Neuron (in vitro differentiated cells): ENCODE data around the gene TARP.
"Not testable (repeated sequence)": the region's sequence is repeated elsewhere in the genome, so short reads cannot be mapped to it uniquely, and the experiment has no call there.

Experiments used
- H2AFZ ChIP-seq: one replicate; pipeline ENCODE4 v1.6.1; 2013; ENCODE audit warnings: low read depth, mild to moderate bottlenecking, inconsistent platforms, low read length, moderate library complexity
- H3K27me3 ChIP-seq: one replicate; pipeline ENCODE4 v1.6.1; 2013; ENCODE audit warnings: low read length; ENCODE audit not compliant: insufficient read depth
- H3K36me3 ChIP-seq: one replicate; pipeline ENCODE4 v1.6.1; 2013; ENCODE audit warnings: low read length; ENCODE audit not compliant: insufficient read depth
- H3K4me1 ChIP-seq: one replicate; pipeline ENCODE4 v1.6.1; 2013; ENCODE audit warnings: low read length; ENCODE audit not compliant: insufficient read depth
- H3K4me3 ChIP-seq: 2 replicates; pipeline ENCODE4 v1.5.1; 2013; ENCODE audit warnings: mild to moderate bottlenecking, low read length, moderate library complexity
- H3K9me3 ChIP-seq: one replicate; pipeline ENCODE4 v1.6.1; 2013; ENCODE audit warnings: low read length

The TARP gene

DNA sequence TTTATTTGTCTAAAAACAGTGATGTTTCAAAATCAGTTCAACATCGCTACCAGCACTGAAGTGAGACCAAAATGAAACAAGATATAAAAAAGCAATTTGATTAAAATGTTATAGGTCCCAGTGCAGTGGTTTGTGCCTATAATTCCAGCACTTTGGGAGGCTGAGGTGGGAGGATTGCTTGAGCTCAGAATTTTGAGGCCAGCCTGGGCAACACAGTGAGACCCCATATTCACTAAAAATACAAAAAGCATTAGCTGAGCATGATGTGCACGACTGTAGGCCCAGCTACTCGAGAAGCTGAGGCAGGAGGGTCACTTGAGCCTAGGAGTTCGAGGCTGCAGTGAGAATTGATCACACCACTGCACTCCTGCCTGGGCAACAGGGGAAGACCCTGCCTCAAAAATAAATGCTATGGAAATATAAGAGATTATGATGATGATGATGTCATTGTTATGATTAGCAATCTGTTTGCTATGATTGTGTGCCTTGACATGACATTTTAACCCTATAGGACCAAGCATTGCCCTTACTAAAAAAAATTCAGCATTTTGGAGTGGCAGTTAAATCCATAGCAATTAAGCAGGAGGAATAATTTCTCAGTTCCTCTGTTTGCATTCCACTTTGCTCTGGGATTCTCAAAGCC lies 3.6 kb downstream of the TARP start:
- not testable (repeated sequence) for H2AFZ ChIP-seq

DNA sequence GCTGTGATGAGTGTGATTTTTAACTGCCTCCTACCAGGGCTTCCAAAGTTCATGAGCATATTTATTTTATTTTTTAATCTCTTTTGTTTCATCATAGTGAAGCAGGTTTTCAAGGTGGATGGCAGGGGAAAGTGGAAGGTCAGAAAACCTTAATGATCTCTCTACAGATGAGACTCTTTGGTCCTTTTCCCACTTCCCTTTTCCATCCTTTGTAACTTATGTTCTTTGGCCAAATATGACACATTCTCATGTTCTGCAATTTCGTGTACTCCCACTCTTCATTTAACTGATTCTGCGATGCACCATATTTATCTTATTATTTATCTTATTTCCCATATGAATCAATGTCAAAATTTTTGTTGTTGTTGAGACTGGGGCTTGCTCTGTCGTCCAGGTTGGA lies 7.5 kb downstream of the TARP start:
- not testable (repeated sequence) for H3K4me3 ChIP-seq, H2AFZ ChIP-seq, H3K36me3 ChIP-seq, H3K9me3 ChIP-seq, H3K27me3 ChIP-seq, H3K4me1 ChIP-seq

More for the DNA sequence above, 3.6 kb downstream of the TARP start:
- not testable (repeated sequence) for H3K9me3 ChIP-seq, H3K27me3 ChIP-seq, H3K4me1 ChIP-seq, H3K4me3 ChIP-seq, H3K36me3 ChIP-seq

DNA sequence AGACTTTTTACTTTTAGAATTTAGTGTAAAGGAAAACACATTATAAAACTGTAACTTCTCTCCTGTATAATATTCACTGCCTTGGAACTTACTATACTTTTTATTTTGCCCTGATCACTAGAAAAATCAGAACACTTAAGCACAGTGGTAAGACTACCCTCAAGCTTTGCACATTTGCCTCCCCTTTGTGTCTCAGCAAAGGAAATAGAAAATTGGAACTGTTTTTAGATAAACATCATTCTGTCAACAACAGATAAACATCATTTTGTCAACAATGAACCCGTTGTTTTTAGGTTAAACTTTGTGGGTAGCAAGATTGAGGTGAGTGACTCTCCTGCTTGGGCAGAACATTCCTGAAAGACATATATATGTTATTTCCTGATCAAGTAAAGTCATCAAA lies 8.8 kb downstream of the TARP start:
- H3K4me1 ChIP-seq, H3K36me3 ChIP-seq, H3K27me3 ChIP-seq, H3K9me3 ChIP-seq, H3K4me3 ChIP-seq, H2AFZ ChIP-seq: not testable (repeated sequence)

DNA sequence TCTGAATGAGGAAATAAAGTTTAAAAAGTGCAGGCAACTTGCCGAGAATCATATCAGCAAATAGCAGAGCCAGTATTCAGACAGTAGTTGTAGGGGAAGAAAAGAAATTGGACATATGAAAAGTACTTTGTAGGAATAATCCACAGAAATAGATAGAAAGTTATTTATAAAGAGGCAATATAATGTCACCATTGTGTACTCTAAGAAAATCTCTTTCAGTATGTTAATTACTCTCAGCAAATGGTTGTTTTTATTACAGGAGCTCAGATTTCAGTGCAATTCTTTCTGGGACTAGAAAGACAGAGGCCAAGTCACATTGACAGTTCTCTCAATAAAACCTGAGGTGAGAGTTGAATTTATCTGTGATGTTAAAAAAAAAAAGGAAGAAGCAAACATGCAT lies 10.2 kb downstream of the TARP start:
- H3K36me3 ChIP-seq, H3K4me1 ChIP-seq, H3K27me3 ChIP-seq, H3K4me3 ChIP-seq, H2AFZ ChIP-seq, H3K9me3 ChIP-seq: not testable (repeated sequence)

DNA sequence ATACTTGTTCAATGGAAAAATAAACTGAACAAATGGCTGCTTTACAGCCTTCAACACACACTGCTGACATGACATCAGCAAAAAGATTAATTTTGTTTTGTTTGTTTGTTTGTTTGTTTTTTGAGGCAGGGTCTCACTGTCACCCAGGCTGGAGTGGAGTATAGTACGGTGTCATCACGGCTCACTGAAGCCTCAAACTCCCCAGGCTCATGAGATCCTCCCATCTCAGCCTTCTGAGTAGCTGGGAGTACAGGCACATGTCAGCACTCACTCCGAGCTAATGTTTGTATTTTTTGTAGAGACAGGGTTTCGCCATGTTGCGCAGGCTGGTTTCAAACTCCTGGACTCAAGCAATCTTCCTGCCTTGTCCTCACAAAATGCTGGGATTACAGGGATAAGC lies 10.9 kb downstream of the TARP start:
- no peaks in the 10 kb centered on the region for H3K27me3 ChIP-seq
- no peaks in the 10 kb centered on the region for H3K9me3 ChIP-seq
- H3K4me1 ChIP-seq: no peaks in the 10 kb centered on the region
- no peaks in the 10 kb centered on the region for H3K36me3 ChIP-seq
- H2AFZ ChIP-seq: no peak overlapping the region
- no peak overlapping the region for H3K4me3 ChIP-seq

DNA sequence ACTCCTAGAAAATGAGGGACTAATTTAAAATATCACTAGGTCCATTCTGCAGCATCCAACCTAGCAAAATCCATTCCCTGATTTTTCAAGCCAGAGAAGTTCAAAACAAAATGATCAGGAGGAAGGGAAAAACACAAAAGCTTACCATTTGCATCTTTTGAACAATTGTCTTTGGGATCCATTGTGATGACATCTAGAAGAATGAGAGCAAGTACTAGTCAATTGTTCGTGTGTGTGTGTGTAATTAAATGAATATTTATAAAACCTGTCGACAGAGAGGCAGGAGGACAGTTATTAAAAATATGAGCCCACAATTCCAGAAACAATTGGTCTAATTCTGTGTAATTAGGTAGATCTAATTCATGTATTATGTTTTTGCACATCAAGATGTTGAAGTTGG lies 11.4 kb downstream of the TARP start:
- not testable (repeated sequence) for H3K4me3 ChIP-seq, H2AFZ ChIP-seq, H3K27me3 ChIP-seq, H3K9me3 ChIP-seq, H3K4me1 ChIP-seq, H3K36me3 ChIP-seq

DNA sequence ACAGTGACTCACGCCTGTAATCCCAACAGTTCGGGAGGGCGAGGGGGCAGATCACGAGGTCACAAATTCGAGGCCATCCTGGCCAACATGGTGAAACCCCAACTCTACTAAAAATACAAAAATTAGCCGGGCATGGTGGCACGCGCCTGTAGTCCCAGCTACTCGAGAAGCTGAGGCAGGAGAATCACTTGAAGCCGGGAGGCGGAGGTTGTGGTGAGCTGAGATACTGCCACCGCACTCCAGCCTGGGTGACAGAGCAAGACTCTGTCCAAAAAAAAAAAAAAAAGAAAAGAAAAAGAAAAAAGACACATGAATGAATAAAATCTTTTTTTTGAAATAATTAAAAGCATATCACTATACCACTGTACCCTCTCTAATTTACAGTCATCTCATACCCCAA lies 11.8 kb downstream of the TARP start:
- H3K36me3 ChIP-seq, H3K4me3 ChIP-seq, H2AFZ ChIP-seq, H3K9me3 ChIP-seq, H3K27me3 ChIP-seq, H3K4me1 ChIP-seq: not testable (repeated sequence)

DNA sequence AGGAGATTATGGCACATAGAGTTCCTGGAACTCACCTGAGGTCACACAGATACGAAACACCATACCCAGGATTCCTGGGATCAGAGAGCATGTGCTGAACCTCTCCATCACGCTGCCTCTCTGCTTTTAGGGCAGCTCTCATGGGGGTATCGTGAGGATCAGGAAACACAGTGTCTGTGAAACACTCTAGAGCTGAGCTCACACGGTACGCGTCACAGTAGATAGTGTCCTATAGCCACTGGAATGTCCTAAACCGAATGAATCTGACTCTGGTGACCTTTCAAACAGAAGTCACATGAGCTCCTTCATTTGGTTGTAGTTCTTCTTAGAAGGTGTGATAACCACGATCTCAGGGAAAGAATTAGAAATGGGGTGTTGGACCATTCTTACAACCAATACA lies 14.3 kb downstream of the TARP start:
- H3K4me1 ChIP-seq, H3K36me3 ChIP-seq, H2AFZ ChIP-seq, H3K4me3 ChIP-seq, H3K27me3 ChIP-seq, H3K9me3 ChIP-seq: not testable (repeated sequence)

DNA sequence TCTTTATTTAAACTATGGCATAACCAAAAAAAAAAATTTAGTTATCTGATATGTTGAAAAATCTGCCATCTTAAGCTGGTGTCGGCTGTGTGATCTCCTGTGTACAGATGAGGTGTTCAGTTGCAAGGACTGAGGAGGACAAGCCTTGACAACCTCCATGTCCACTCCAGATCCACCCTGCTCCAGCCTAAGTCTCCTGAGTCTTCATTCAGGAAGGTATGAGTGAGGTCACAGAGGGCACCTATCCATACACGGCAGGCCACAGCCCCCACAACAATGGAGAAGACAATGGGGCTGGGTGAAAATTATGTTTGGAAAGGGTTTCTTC lies 16.1 kb downstream of the TARP start:
- Histone ChIP-seq H3K4me3 (no peak overlapping the region), H3K4me1 (no peaks in the 10 kb centered on the region), H2AFZ (no peak overlapping the region), H3K27me3 (no peaks in the 10 kb centered on the region), H3K36me3 (no peaks in the 10 kb centered on the region), H3K9me3 (no peaks in the 10 kb centered on the region)

DNA sequence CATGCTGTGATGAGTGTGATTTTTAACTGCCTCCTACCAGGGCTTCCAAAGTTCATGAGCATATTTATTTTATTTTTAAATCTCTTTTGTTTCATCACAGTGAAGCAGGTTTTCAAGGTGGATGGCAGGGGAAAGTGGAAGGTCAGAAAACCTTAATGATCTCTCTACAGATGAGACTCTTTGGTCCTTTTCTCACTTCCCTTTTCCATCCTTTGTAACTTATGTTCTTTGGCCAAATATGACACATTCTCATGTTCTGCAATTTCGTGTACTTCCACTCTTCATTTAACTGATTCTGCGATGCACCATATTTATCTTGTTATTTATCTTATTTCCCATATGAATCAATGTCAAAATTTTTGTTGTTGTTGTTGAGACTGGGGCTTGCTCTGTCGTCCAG lies 23.6 kb downstream of the TARP start:
- not testable (repeated sequence) for H3K4me1 ChIP-seq, H3K36me3 ChIP-seq, H3K9me3 ChIP-seq, H2AFZ ChIP-seq, H3K4me3 ChIP-seq, H3K27me3 ChIP-seq

DNA sequence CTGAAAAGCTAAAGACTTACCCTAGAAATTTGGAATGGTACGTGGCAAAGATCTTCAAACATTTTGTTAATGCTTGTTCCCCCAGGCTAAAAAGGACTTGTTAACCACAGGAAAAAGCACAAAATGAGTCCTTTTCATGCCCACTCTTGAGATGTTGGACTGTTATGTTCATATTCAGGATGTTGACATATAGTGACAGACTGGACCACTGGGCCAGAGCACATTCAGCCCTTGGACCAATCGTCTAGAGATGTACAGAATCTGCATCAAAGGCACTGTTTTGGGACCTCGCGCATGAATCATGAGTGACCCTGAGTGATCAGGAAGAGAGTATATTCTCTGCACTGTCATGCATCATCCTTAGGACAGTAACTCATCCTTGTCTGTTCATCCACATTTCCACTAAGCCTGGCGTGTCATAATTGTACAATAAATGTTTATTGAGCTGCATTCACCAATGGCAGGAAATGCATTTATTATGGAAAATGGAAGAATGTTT lies 25.3 kb downstream of the TARP start:
- no peak overlapping the region for H3K4me3 ChIP-seq
- no peaks in the 10 kb centered on the region for H3K9me3 ChIP-seq
- H2AFZ ChIP-seq: no peak overlapping the region
- no peaks in the 10 kb centered on the region for H3K27me3 ChIP-seq
- H3K4me1 ChIP-seq: no peaks in the 10 kb centered on the region
- H3K36me3 ChIP-seq: no peaks in the 10 kb centered on the region

DNA sequence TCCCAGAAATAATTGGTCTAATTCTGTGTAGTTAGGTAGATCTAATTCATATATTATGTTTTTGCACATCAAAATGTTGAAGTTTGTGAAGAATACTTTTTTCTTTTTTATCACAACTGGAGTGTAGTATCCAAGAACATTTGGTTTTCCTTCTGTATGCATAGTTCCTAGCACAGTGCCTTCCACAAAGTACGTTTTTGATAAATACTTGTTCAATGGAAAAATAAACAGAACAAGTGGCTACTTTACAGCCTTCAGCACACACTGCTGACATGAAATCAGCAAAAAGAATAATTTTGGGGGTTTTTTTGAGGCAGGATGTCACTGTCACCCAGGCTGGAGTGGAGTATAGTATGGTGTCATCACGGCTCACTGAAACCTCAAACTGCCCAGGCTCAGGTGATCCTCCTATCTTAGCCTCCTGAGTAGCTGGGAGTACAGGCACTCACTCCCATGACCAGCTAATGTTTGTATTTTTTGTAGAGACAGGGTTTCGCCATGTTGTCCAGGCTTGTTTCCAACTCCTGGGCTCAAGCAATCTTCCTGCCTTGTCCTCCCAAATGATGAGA lies 27.9 kb downstream of the TARP start:
- no peak overlapping the region for H3K4me3 ChIP-seq
- H3K36me3 ChIP-seq: no peaks in the 10 kb centered on the region
- no peaks in the 10 kb centered on the region for H3K27me3 ChIP-seq
- H2AFZ ChIP-seq: no peak overlapping the region
- H3K4me1 ChIP-seq: no peaks in the 10 kb centered on the region
- no peaks in the 10 kb centered on the region for H3K9me3 ChIP-seq

DNA sequence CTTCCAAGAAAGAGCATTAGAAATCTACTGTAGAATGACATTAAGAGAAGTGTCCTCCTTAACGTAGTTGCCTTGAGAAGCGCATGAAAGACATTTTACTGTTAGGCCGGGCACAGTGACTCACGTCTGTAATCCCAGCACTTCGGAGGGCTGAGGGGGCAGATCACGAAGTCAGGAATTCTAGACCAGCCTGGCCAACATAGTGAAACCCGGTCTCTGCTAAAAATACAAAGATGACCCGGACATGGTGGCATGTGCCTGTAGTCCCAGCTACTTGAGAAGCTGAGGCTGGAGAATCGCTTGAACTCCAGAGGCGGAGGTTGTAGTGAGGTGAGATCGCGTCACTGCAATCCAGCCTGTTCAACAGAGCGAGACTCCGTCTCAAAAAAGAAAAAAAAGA lies 28.9 kb downstream of the TARP start:
- H3K9me3 ChIP-seq: no peaks in the 10 kb centered on the region
- no peaks in the 10 kb centered on the region for H3K27me3 ChIP-seq
- H3K4me1 ChIP-seq: no peaks in the 10 kb centered on the region
- no peaks in the 10 kb centered on the region for H3K36me3 ChIP-seq
- H2AFZ ChIP-seq: no peak overlapping the region
- no peak overlapping the region for H3K4me3 ChIP-seq

DNA sequence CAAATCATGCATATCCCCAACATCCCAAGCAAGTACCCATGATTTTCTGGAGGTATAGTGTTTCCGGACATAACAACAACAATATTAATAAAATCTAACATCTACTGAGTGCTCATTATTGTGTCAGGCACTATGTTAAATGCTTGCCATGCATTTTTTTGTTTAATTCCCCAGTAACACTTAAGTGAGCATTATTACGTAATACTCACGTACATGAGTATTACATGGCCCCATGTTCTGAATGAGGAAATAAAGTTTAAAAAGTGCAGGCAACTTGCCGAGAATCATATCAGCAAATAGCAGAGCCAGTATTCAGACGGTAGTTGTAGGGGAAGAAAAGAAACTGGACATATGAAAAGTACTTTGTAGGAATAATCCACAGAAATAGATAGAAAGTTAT lies 30.1 kb downstream of the TARP start:
- not testable (repeated sequence) for H3K4me1 ChIP-seq, H3K4me3 ChIP-seq, H3K9me3 ChIP-seq, H3K36me3 ChIP-seq, H3K27me3 ChIP-seq, H2AFZ ChIP-seq
